Retina (tissue), 1 donor: ENCODE results near the gene PRELID3B.
A peak's percentile ranks its signal among the peaks of the same experiment; 100 is the strongest.

ENCODE experiments used
- DNase-seq: peaks from one replicate; pipeline ENCODE4 v3.0.0-alpha.2; 2016

The PRELID3B gene

DNA sequence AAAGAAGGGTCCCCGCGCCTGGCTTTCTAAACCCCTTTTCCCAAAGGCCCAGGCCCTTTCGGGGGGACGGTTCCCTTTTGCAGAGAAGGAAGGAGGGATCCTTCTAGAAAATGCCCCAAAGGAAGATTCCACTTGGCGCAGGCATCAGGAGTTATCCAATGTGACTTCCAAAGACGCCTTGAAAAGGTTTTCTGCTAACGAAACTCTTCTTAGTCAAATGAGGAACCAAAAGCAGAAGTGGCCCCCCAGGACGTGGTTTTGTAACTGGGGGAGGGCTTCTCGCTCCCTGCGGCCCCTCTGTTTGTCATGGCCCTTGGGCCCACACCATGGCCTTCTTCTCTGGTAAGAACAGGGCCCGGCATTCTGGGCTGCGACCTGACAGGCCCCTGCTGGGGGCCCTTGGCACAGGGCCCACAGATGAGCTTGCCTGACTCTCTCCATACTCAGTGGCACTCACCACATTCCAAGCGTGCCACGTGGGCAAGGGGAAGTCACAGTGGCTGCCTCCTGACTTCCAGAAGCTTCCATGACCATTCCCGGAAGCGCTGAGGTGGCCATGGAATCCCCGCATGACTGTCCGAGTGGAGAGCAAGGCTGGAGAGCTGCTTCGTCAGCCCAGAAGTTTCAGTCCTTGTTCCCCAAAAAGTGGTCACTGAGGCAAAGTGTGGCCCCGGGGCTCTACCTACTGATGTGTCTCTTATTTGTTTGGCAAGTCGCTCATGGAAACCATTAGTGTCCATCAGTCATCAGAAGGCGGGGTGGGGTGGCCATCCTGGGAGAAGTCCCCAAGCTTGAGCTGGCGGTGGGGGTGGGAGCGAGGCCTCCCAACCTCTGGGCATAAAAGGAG lies 34.7 kb downstream of the PRELID3B start:
- DNase-seq, result peak; percentile 22

DNA sequence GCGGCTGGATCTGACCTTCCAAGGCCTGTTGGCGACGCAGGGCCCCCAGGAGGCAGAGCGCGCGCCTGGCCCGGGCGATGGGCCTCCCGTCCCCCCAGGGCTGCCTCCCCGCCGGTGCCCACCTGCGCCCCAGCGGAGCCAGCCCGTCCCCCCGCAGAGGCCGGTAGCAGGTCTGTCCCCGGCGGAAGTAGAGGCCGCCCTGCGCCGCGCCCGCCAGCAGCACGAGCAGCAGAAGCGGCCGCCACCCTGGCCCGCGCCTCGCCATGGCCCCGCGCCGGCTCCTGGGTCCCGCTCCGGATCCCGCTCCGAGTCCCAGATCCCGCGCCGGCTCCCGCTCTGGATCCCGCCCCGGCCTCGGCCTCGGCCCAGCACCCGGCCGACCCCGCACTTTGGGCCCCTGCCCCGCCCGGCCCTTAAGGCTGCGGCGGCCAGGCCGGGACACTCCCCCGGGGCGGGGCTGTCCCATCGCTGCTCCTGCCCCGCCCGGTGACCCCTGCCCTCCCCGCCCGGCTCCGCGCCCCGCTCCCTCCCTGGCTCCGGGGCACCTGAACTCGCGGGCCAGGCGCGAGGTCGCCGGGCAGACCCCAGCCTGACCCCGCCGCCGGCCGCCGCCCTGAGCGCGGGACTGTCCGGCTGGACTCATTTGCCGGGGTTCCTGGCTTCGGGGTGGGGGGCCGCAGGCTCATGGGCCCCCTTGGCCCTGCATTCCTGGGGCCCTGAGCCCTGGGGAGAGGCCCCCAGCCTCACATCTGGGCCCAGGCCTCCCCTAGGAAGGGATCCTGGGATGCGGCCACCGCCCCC lies 35.5 kb downstream of the PRELID3B start, which contains the start of gene CTSZ:
Gene CTSZ, minus strand, starts transcription at position 391 of the 801 bp plus-strand sequence. Its CDS starts 126 bp downstream, at position 265.
- DNase-seq, result peak; percentile 69

DNA sequence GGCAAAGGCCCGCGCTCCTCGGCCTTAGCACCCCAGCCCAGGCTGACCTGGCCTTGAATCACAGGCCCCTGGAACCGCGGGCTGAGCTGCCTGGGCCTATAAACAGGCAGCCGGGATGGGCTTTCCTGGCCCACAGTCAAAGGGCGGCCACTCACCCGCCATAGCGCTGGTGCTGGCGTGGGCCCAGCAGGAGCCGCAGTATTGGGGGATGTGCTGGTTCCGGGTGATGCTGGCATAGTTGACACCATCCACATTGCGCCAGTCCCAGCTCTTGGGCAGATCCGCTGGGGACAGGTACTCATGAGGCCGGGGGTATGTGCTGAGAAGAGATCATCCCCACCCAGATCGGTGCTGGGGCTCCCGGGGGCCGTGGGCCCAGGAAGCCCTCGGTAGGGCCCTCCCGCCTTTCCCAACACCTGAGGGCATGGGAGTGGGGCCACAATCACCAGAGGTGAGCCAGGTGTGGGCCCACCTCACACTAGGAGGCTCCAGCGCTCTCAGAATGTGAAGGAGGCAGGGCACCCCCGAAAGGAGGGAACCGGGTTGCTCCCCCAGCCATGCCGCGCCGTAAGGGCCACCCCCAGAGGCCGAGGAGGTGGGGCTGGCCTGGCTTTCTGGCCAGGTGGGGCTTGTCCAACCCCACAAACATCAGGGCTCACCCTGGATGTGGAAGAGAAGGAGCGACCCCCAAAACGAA lies 36.3 kb downstream of the PRELID3B start:
- DNase-seq, result peak; percentile 20

DNA sequence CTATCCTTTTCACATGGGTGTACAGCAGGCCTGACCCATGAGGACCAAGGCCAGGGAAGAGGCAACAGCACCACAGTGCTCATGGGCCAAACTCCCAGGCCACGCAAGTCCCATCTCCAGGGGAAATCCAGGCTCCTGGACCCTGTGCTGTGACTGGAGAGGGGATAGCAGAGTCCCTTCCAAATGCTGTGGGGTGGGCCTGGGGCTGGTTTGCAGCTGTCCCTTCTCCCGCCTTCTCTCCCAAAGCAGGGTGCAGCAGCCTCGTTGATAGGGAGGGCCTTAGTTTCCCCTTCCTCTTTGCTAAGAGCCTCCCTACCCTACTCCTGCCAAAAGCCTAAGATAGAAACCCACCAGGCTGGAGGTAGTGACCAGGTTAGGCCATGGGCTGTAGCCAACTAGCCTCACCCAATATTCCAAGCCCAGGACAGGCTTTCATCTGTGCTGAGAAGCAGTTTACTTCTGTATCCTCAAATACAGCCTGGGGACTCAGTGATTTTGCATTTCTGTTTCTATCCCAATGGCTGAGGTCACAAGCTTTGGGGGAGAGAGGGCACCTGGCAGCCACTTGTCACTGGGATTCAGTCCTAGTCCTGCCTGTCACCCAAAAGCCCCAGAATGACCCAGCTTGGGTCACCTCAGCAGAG lies 36.9 kb downstream of the PRELID3B start:
- no peak for DNase-seq

DNA sequence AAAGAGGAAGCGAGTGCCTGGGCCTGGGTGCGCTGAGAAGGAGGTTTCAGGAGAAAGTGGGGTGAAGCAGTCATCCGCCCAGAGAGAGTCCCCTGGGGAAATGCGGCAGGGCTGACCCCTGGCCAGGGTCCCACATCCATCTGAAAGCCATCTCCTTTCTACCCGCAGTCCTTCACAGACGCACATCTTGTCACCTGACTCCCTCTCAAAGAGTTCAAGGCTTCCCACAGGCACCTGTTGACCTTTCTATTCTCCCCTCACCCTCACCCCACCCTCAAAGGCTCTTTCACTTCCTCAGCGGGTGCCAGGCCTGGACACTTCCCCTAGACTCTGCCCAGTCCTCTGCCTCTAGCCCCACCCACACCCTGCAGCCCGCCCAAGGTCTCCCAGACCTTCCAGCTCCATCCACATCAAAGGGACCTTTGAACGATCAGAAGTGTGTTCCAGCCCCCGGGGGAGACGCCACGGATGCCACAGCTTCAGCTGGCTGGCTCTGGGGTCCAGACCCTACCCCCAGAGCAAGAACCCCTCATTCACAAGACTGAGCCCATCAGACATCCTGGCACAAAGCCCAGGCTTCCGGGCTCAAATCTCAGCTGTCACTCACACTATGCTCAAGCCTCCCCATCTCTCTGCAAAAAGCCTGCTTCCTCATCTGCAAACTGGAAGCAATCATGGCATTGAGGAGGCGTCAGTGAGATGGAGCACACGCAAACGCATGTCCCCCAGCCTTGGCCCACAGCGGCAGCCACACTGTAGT lies 37.6 kb downstream of the PRELID3B start:
- no peak for DNase-seq

DNA sequence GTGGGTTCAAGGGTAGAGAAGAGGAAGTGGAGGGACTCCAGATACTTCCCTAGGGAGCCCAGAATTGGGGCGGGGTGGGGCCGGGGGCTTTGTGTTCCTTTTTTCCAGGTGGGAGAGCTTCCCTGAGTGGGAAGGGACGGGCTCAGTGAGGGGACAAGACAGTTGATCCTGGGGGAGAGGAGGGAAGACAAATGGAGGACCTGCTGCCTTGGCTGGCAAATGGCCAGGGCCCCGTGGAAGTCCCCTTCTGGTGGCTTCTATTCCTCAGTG lies 38.2 kb downstream of the PRELID3B start:
- DNase-seq, result no peak

DNA sequence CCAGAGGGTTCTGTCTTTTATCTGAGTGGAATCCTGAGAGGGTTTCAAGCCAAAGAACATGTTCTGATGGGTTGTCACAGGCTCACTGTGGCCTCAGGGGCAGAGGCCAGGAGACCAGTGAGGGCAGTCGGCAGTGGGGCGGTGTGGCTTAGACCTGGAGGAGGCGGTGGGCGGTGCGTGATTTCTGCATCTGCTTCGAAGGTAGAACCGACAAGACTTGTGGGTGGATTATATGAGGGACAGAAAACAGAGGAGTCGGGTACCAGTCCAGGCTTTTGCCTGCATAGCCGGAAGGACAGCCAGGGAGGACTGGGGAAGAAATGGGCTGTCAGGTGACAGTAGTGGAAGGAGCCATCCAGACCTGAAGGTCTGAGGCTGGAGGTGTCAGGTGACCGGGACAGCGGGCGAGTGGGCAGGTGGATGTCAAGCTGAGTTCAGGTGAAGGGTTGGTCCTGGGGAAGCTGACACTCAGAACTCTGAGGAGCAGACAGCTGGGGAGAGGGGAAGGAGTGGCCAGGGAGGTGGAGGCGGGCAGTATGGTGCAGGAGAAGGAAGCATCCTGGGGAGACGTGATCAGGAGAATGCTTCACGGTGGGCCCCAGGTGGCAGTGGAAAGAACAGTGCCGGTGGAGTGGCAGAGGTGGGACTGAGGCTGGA lies 38.6 kb downstream of the PRELID3B start:
- no peak for DNase-seq

DNA sequence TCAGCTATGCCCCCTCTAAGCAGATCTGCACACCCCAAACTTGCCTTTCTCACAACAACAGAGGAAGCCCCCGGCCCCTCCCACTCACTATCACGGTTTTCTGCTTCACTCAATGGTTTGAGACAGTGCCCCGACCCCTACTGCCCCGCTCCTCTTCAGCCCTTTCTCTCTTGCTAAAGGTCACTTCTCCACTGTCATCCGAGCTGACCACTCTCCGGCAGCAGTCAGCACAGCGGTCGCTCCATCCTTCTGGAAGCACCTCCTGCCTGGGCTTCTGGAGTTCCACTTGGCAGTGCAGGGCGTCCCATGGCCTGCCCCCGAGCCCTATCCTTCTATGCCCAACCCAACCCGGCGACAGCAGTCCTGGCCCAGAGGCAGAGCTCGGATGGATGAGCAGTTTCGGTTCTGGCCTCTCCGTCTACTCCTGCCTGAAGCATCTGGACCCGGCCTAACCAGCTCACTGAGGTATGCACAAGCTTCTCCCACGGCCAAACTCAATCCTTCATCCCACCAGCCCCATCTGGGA lies 39.6 kb downstream of the PRELID3B start:
- DNase-seq, result no peak

DNA sequence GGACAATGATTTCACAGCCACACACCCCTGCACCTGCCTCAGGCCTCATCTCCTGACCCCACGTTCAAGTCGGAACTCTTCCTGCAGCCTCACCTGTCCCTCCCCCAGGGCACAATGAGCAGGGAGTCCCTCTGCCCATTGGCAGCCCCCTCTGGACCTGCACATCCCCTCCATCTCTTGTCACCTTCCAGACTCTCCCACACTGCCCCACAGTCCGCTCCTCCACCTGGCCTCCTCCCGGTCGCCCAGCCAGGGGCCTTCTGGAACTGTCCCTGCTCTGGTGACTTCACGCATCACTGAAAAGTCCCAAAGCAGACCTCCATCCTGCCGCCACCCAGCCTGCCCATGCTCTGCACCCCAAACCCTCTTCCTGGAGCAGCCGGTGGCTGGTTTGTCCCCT lies 40.2 kb downstream of the PRELID3B start:
- no peak for DNase-seq

DNA sequence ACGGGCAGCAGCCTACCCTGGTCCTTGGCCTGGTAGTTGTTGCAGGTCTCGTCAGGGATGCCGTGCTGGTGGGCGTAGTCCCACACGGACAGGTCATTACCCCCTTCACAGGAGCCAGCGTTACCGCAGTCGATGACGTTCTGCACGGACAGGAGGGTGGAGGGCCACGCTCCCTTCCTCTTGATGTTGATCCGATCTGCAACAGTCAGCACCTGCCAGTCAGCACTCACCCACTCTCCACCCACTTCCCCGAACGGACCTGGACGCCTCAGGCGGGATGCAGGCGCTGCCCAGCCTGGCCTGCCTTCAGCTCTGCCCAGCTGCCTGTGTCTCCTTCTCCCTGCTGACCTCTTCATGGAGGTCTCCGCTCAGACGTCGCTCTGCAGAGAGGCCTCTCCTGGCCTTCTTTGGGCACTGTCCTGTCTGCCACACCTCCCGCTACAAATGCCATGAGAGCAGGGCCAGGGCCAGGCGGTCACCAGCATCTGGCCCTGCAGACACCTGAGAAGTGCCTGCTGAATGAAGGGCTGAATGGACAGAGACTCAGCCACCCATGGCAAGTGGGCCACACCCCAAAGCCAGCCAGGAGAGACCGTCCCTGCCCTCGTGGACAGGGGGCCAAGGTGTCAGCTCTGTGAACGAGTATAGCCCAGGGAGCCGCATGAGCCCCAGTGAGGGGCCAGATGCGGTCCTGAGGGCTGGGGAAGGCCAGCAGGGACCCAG lies 41.0 kb downstream of the PRELID3B start:
- DNase-seq, result no peak

DNA sequence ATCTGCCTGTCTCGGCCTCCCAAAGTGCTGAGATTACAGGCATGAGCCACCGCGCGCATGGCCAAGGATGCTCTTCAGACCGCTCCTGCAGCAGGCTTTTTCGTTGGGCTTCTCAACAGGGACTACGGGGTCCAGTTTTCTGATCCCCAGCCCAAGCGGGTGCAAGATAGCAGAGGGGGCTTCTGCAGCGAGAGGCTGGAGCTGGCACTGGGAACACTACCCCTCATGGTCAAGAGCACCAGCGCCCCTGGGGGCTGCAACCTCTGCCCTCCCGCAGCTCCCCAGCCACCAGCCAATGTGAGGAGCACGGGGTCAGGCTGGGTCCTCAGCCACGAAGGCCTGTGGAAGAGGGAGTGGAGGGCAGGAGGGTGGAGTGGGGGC lies 41.5 kb downstream of the PRELID3B start:
- no peak for DNase-seq

DNA sequence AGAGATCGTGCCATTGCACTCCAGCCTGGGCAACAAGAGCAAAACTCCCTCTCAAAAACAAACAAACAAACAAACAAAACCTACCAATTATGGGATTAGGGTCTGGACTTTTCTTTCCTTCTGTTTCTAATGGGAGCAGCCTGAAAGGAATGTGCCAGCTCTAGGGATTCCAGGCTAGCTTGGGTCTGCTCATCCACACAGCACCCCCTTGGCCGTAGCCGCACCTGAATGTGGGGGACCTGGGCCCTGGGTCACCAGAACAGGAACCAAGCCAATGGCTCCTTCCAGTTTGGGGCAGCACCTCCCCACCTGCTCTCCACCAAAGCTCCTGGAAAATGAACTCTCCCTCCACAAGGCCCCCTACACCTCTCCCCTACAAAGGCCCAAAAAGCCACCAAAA lies 42.3 kb downstream of the PRELID3B start:
- DNase-seq, result no peak

DNA sequence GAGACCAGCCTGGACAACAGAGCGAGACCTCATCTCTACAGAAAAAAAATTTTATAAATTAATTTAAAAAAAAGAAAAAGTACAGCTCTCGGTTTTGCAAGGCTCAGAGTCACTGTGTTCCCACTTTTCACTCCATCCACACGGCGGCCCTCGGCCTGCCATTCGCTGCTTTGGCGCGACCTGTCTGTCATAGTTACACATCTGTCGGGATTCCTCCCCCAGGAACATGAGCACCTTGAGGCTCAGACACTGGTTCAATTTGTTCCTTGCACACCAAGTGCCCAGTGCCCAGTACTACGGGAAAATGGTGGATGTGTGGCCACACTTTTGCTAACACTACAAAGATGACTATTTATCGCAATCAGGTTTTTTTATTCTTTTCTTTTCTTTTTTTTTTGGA lies 43.9 kb downstream of the PRELID3B start:
- DNase-seq, result no peak

DNA sequence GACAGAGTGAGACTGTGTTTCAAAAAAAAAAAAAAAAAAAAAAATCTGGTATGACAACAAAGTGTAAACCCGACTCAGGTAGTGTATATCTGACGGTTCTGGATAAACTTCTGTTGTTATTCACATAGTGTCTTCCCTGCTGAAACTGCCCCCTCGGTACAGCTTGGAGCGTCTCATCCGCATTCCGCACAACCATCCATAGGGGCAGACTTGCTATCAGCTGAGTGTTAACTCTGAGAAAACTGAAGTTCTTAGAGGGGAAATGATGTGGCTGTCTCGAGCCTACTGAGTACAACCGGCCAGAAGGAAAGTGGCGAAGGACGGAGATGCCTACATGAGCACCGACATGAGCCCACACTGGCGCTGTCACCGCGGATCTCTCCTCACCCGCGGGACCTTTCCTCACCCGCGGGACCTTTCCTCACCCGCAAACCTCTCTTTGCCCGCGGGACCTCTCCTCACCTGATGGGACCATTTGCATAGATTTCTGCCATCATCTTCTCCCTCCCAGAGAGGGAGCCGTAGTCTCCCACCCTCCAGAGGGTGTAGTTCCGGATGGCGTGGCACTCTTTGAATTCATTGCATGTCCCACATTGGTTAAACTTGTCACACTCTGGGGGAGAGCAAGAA lies 45.3 kb downstream of the PRELID3B start:
- DNase-seq, result no peak

DNA sequence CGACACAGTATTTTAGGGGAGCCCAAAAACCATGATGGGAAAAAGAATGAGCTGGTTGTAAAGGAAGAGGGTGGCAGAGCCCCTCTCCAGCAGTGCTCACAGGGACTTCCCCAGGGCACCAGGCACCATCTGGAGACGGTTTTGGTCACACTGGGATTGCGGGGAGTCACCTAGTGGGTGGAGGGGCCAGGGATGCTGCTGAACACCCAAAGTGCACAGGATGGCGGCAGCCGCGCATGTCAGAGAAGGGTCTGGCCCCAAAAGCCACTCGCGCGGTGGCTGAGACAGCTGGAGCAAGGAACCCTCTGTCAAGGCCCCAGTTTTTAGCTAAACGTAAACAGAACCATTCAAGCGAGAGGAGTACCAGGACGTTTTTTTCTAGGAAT lies 46.4 kb downstream of the PRELID3B start:
- DNase-seq, result no peak

DNA sequence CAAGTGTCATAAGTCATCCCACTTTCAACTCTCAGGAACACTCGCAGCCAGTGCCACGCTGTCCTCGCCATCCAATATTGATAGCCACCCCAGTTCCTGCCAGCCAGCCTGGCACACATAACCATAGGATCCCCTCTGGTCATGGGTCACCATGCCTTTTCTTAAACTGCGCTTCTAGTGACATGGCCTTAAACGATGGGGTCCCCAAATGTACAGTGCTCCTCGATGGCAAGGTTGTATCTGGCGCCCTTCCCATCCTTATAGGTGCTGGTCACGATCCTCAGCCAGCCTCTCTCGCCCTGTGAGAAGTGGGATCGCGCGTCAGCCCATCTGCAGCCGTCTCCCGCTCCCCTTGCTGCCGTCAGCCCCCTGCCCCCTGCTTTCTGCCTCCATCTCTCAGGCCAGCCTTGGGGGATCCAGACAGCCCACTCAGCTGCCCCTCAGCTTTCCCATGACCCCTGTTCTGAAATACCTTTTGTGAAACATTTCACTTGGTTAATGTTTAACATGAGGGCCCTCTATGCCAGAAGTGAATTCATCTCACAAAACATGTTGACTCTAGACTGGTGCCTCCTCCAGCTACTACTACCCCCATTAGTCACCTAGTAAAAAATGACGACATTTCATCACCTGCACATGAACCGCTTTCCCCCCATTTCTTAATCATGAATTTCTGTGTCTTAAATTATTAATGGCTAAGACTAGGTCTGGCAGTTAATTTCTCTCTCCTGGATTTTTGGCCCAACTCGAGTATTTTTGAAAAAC lies 46.9 kb downstream of the PRELID3B start:
- DNase-seq, result no peak

DNA sequence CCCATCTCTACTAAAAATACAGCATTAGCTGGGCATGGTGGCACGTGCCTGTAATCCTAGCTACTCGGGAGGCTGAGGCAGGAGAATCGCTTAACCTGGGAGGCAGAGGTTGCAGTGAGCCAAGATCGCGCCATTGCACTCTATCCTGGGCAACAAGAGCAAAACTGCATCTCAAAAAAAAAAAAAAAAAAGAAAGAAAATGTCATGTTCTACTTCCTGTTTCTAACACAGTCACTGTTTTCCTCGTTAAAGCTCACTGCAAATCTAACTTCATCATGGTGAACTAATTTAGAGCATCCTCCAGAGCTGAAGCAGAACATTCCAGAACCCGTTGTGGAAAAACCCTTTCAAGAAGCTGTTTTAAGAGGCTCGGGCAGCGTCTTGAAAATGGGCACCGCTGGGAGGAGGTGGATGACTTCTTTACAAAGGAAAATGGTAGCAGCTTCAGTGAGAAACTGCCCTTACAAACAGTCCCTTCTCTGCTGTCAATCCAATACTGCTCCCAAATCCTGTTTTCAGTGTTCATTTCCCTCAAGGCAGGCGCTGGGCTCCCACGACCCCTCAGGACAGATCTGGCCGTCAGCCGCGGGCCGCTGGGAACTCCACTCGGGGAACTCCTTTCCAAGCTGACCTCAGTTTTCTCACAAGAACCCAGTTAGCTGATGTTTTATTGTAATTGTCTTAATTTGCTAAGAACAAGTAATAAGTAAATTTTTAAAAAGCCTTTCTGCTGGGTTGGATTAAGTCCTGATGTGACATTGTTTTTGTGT lies 48.0 kb downstream of the PRELID3B start:
- no peak for DNase-seq

DNA sequence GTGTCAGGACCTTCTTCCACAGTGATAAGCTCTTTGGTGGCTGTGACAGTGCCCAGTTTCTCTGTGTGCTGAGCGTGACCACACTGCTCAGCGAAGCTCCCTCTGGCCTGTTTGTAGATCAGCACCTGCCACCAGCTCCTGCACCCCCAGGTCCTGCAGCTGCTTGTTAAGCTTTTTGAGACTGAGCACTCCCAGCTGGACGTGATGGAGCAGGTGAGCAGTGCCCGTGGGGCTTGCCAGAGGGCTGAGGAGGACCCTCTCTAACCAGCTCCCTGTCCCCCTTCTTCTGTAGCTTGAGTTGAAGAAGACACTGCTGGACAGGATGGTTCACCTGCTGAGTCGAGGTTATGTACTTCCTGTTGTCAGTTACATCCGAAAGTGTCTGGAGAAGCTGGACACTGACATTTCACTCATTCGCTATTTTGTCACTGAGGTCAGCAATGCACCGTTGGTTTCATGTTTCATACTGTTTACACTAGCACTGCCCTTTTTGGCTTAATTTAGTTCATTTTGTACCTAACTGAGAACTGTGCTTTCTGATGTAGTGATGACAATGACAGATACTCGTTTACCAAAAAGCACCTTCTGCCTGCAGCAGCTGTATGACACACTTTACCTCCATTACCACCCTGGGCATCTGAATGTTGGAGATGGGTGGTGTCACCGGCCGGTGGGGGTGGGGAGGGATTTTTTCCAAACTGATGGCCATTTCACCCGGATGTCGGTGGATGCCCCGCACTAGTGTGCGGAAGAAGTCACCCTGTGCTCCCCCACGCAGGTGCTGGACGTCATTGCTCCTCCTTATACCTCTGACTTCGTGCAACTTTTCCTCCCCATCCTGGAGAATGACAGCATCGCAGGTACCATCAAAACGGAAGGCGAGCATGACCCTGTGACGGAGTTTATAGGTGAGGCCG lies 49.0 kb downstream of the PRELID3B start:
- no peak for DNase-seq
